ENCODE results near the gene RNF157. TPM values are rescaled to one million over a fixed set of nuclear protein-coding genes. Genes with fewer than 3 reads are reported as not detected.
A peak's percentile ranks its signal among the peaks of the same experiment; 100 is the strongest.

Gene RNF157
- polyA plus RNA-seq, 3 donors, result 26.1 to 29.1 (median 27.5) TPM

DNA sequence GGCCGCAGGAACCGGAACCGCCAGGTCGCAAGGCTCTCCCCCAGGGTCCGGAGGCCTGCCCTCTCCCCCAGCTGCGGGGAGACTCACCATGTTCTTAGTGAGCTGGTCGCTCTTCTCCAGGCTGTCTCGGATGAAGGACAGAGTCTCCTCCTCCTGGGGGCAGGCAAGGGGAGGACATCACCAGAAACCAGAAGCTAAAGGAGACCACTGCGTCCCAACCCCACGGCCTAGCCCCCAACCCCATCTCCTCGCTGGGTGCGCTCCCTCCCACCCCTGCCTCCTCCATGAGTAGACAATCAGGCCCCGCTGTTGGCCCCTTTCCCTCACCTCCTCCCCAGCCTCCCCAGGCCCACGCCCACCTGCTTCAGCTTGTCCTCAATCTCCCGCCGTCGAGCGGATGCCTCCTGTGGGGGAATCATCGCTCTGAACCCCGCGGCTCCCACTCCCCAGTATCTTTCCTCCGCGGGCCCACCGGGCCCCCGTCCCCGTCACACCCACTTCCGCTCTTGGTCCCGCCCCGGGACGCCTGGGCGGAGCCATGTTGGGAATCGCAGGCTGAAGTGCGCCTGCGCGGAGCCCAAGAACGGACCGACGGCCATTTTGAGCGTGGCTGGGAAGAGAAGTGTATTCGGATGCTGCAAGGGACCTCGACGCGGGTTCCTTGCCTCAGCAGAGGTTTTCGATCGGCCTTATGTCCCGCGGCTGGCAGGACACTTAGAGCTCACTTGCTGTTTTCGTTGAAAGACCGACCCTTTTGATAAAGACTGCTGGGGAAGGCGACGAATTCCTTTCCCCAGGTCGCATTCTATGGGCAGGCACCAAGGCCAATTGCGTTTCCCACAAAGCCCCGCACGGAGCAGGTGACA lies 136.8 kb downstream of the RNF157 start, which contains the start of gene EXOC7:
TSS of gene EXOC7 (minus strand) at position 514 of the 866 bp plus-strand sequence. CDS start at position 419, 95 bp downstream.
- DNase-seq (ENCODE audit: low read depth in 3 of 3, low spot score in 2 of 3), result peak; percentile 85 to 93 (median 88)

DNA sequence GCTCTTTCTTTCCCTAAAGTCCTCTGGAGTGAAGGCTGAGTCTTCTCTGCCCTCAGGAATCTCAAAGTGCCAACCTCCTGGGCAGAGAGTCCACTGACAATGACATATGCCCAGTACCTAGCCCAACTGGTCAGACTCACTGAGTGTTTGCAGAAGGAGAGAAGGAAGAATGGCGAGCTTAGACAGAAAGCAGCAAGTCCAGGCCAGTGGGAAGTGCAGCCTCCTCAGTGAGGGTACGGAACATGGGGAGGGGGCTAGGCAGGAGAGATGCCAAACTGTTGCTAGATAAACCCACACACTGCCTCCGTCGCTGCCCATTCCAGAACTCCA lies 137.4 kb downstream of the RNF157 start:
- no peak for DNase-seq (ENCODE audit: low read depth in 3 of 3, low spot score in 2 of 3)

DNA sequence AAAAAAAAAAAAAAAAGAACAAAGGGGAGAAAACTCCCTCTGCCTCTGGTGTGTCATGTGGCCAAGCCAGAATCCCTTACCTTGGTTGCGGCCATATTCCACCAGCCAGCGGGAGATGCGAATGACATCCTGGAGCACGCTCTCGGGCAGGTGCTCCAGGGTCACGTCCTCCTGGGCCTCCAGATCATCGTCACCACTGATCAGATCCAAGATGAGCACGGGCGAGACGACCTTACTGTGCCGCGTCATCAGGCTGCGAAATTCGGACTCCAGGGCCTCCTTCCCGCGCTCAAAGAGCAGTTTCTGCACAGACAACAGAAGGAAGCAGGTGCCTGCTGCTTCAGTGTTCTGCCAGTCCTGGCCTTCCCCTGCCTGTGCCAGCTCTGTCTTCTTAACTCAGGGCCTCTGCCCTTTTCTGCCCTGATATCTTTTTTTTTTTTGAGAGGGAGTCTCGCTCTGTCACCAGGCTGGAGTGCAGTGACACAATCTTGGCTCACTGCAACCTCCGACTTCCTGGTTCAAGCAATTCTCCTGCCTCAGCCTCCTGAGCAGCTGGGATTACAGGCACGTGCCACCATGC lies 142.5 kb downstream of the RNF157 start:
- no peak for DNase-seq (ENCODE audit: low read depth in 3 of 3, low spot score in 2 of 3)

DNA sequence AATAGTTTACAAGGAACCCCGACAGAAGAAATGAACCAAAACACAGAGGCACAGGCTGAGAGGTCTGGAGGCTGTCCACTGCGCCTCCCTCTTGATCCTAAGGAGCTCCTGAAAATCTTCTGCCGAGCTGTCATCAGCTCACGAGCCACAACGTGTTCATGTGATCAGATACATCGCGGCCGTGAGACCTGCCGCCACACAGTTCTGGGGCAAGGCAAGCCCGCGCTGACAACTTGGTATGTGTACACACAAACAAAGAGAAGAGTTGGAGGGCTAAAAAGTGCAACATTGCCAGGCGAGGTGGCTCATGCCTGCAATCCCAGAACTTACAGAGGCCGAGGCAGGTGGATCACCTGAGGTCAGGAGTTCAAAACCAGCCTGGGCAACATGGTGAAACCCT lies 144.3 kb downstream of the RNF157 start:
- no peak for DNase-seq (ENCODE audit: low read depth in 3 of 3, low spot score in 2 of 3)

DNA sequence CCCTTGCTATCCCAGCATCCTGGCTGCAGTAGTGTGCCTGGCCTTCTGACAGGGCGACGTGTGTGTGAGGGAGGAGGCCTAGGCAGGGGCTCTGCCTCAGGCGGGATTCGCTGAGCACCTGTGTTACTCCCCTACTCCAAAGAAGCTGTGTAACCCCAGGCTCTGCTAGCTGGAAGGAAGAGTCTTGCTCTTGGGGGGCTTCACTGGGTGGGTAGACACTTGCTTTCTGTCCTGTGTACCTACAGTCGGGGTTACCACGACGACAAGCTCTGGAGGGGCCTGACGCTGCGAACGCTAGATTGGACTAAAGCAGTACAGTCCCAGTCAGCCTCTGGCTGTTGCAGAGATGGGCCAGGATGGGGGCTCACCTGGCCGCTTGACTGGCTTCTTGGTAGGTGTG lies 146.2 kb downstream of the RNF157 start:
- no peak for DNase-seq (ENCODE audit: low read depth in 3 of 3, low spot score in 2 of 3)

DNA sequence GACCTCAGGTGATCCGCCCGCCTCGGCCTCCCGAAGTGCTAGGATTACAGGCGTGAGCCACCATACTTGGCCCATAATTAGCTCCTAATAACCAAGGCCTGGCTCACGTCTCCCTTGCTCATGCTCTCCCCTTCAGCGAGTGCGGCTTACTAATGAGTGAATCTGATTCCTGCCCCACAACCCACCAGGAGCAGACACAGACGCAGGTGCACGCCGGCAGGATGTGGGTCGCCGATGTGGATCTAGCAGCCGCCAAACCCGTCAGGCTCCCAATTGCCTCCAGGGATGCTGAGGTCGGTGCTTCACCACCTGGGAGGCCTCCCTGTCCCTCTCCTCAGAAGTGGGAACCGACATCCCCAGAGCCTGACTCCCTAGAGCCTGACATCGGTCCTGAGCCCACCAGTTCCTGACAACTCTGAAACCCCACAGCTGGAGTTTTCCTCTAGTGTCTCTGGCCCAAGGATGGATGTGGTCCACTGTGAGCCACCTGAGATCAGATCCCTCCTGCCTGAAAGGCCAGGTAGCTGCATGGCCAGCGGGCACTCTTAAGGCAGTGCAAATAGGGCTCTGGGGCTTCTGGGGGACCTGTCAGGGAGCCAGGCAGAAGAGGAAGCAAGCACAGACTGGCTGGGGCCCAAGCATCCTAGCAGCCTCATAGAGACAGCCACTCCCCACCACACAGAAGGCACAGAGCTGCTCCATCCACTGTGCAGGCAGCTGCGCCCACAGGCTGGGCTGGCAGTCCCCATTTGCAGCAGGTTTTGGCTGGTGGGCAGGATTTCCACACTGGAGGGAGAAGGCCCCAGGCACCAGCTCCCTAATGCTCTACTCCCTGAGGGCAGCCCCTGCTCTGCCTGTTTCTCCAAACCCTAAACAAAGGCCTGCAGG lies 147.5 kb downstream of the RNF157 start:
- DNase-seq (ENCODE audit: low read depth in 3 of 3, low spot score in 2 of 3), result no peak

Other genes starting within 250 kb of the RNF157 start
- gene CDK3, start 239.6 kb downstream of the RNF157 start, polyA plus RNA-seq (ENCODE audit: insufficient read length in 3 of 3), result 10 to 100 TPM in 2 of 3 donors, 1 to 10 TPM in 1; 9.7 to 12.8 (median 10.8) TPM
- gene EVPL, start 213.2 kb downstream of the RNF157 start, polyA plus RNA-seq (ENCODE audit: insufficient read length in 3 of 3), result 10 to 100 TPM; 14.4 to 16.0 (median 14.9) TPM
- gene SRP68, start 168.0 kb downstream of the RNF157 start, polyA plus RNA-seq (ENCODE audit: insufficient read length in 3 of 3), result 100 to 1,000 TPM; 101 to 110 (median 103) TPM
- under 1 TPM in 1 of 3 donors, not detected in 2; 0.26 TPM for gene GALR2, start 165.7 kb downstream of the RNF157 start, polyA plus RNA-seq (ENCODE audit: insufficient read length in 3 of 3)
- gene ZACN, start 161.3 kb downstream of the RNF157 start, polyA plus RNA-seq (ENCODE audit: insufficient read length in 3 of 3), result 10 to 100 TPM in 2 of 3 donors, 1 to 10 TPM in 1; 6.2 to 18.4 (median 16.0) TPM
- 100 to 1,000 TPM; 138 to 168 (median 146) TPM for gene EXOC7, start 136.7 kb downstream of the RNF157 start, polyA plus RNA-seq (ENCODE audit: insufficient read length in 3 of 3)
- gene FOXJ1, start 99.2 kb downstream of the RNF157 start, polyA plus RNA-seq (ENCODE audit: insufficient read length in 3 of 3), result 10 to 100 TPM; 15.0 to 21.0 (median 17.7) TPM
- gene UBALD2, start 24.9 kb upstream of the RNF157 start, polyA plus RNA-seq (ENCODE audit: insufficient read length in 3 of 3), result 10 to 100 TPM; 21.8 to 28.5 (median 23.6) TPM
- 1 to 10 TPM; 4.2 to 5.0 (median 5.0) TPM for gene QRICH2, start 67.8 kb upstream of the RNF157 start, polyA plus RNA-seq (ENCODE audit: insufficient read length in 3 of 3)
- gene PRPSAP1, start 113.4 kb upstream of the RNF157 start, polyA plus RNA-seq (ENCODE audit: insufficient read length in 3 of 3), result 10 to 100 TPM; 81.1 to 85.4 (median 83.9) TPM
- 1 to 10 TPM; 1.7 to 2.5 (median 2.3) TPM for gene SPHK1, start 144.1 kb upstream of the RNF157 start, polyA plus RNA-seq (ENCODE audit: insufficient read length in 3 of 3)
- 10 to 100 TPM; 23.6 to 26.5 (median 25.1) TPM for gene UBE2O, start 212.7 kb upstream of the RNF157 start, polyA plus RNA-seq (ENCODE audit: insufficient read length in 3 of 3)
- under 1 TPM in 1 of 3 donors, not detected in 2; 0.35 TPM for gene AANAT, start 227.1 kb upstream of the RNF157 start, polyA plus RNA-seq (ENCODE audit: insufficient read length in 3 of 3)

Data from right renal cortex interstitium (tissue), 3 donors.